Stimulated activated CD4-positive, alpha-beta T cell treated with anti-CD3 and anti-CD28 coated beads, Interleukin-2, amount 100 ng/mL, for 4 hours (primary cell): ENCODE results near the gene CD40LG.

Experiments
- DNase-seq: peaks from one replicate; pipeline ENCODE4 v3.0.0-alpha.2; 2020; ENCODE audit warnings: low read depth

Gene CD40LG

GRCh38 chrX:136650811-136651210 lies 2.9 kb downstream of the CD40LG start:
- no peak for DNase-seq

- no peak for DNase-seq
Observed at GRCh38 chrX:136652822-136653723, 5.1 kb downstream of the CD40LG start.

GRCh38 chrX:136656361-136656964 lies 8.5 kb downstream of the CD40LG start:
- DNase-seq: no peak

- no peak for DNase-seq
Observed at GRCh38 chrX:136658151-136658550, 10.2 kb downstream of the CD40LG start.

GRCh38 chrX:136659174-136659573 lies 11.2 kb downstream of the CD40LG start:
- no peak for DNase-seq

GRCh38 chrX:136660896-136661295 lies 12.9 kb downstream of the CD40LG start:
- DNase-seq: no peak

- DNase-seq: no peak
Observed at GRCh38 chrX:136662104-136662503, 14.1 kb downstream of the CD40LG start.

GRCh38 chrX:136662976-136663375 lies 15.0 kb downstream of the CD40LG start:
- DNase-seq: no peak

- no peak for DNase-seq
Observed at GRCh38 chrX:136665258-136665900, 17.4 kb downstream of the CD40LG start.

GRCh38 chrX:136666088-136666487 lies 18.1 kb downstream of the CD40LG start:
- DNase-seq: no peak

GRCh38 chrX:136667446-136668168 lies 19.6 kb downstream of the CD40LG start:
- no peak for DNase-seq

GRCh38 chrX:136671006-136671610 lies 23.1 kb downstream of the CD40LG start:
- DNase-seq: no peak

- DNase-seq: no peak
Observed at GRCh38 chrX:136674270-136674985, 26.5 kb downstream of the CD40LG start.

- no peak for DNase-seq
Observed at GRCh38 chrX:136679531-136679930, 31.6 kb downstream of the CD40LG start.

- DNase-seq: no peak
Observed at GRCh38 chrX:136684120-136684519, 36.2 kb downstream of the CD40LG start.

- peak; percentile 62 for DNase-seq
Observed at GRCh38 chrX:136687457-136687856, 39.5 kb downstream of the CD40LG start.

- no peak for DNase-seq
Observed at GRCh38 chrX:136689436-136689835, 41.5 kb downstream of the CD40LG start.

- no peak for DNase-seq
Observed at GRCh38 chrX:136691028-136691809, 43.3 kb downstream of the CD40LG start.

GRCh38 chrX:136692271-136692670 lies 44.3 kb downstream of the CD40LG start:
- no peak for DNase-seq

- no peak for DNase-seq
Observed at GRCh38 chrX:136694431-136695087, 46.6 kb downstream of the CD40LG start.
